ENCODE data around the gene MRPS22.

The MRPS22 gene

GRCh38 chr3:139317660-139318430 lies 26.0 kb upstream of the MRPS22 start:
- DNase-seq (ENCODE audit: low read depth, low spot score) = no peak
- no peaks in the 10 kb centered on the region for H3K36me3 ChIP-seq (ENCODE audit: insufficient read depth, low read length)
- H3K27ac ChIP-seq = no peak overlapping the region
- no peak overlapping the region for H3K9ac ChIP-seq (ENCODE audit: insufficient read length)
- TF ChIP-seq FOXP2 (optimal IDR thresholded peaks at IDR 0.05; ENCODE audit: control extremely low read depth, extremely low read length, insufficient read depth) (no peak), POLR2AphosphoS5 (IDR thresholded peaks at IDR 0.05; ENCODE audit: borderline replicate concordance, low read depth, low read length) (no peak), EZH2 (IDR thresholded peaks at IDR 0.05) (no peak)
- H3K4me3 ChIP-seq = no peak overlapping the region
- no peaks in the 10 kb centered on the region for H3K9me3 ChIP-seq (ENCODE audit: low read depth, low read length)

- Histone ChIP-seq H3K27ac (no peak overlapping the region), H3K36me3 (ENCODE audit: insufficient read depth, low read length) (no peaks in the 10 kb centered on the region), H3K9ac (ENCODE audit: insufficient read length) (no peak overlapping the region), H3K4me3 (no peak overlapping the region), H3K9me3 (ENCODE audit: low read depth, low read length) (no peaks in the 10 kb centered on the region)
- TF ChIP-seq FOXP2 (optimal IDR thresholded peaks at IDR 0.05; ENCODE audit: control extremely low read depth, extremely low read length, insufficient read depth) (no peak), EZH2 (IDR thresholded peaks at IDR 0.05) (no peak), POLR2AphosphoS5 (IDR thresholded peaks at IDR 0.05; ENCODE audit: borderline replicate concordance, low read depth, low read length) (no peak)
- DNase-seq (ENCODE audit: low read depth, low spot score) = no peak
Observed at GRCh38 chr3:139318431-139318816, 25.4 kb upstream of the MRPS22 start.

GRCh38 chr3:139318826-139319225 lies 25.0 kb upstream of the MRPS22 start:
- no peak overlapping the region for H3K27ac ChIP-seq
- H3K9ac ChIP-seq (ENCODE audit: insufficient read length) = no peak overlapping the region
- DNase-seq (ENCODE audit: low read depth, low spot score) = no peak
- H3K36me3 ChIP-seq (ENCODE audit: insufficient read depth, low read length) = no peaks in the 10 kb centered on the region
- no peaks in the 10 kb centered on the region for H3K9me3 ChIP-seq (ENCODE audit: low read depth, low read length)
- TF ChIP-seq FOXP2 (optimal IDR thresholded peaks at IDR 0.05; ENCODE audit: control extremely low read depth, extremely low read length, insufficient read depth) = no peak
- TF ChIP-seq POLR2AphosphoS5 (IDR thresholded peaks at IDR 0.05; ENCODE audit: borderline replicate concordance, low read depth, low read length) = no peak
- TF ChIP-seq EZH2 (IDR thresholded peaks at IDR 0.05) = no peak
- no peak overlapping the region for H3K4me3 ChIP-seq

GRCh38 chr3:139319428-139320402 lies 24.1 kb upstream of the MRPS22 start:
- no peak for TF ChIP-seq EZH2 (IDR thresholded peaks at IDR 0.05)
- H3K36me3 ChIP-seq (ENCODE audit: insufficient read depth, low read length) = no peaks in the 10 kb centered on the region
- DNase-seq (ENCODE audit: low read depth, low spot score) = no peak
- H3K4me3 ChIP-seq = no peak overlapping the region
- no peak overlapping the region for H3K9ac ChIP-seq (ENCODE audit: insufficient read length)
- H3K9me3 ChIP-seq (ENCODE audit: low read depth, low read length) = no peaks in the 10 kb centered on the region
- H3K27ac ChIP-seq = no peak overlapping the region

- TF ChIP-seq EZH2 (IDR thresholded peaks at IDR 0.05) (no peak), POLR2AphosphoS5 (IDR thresholded peaks at IDR 0.05; ENCODE audit: borderline replicate concordance, low read depth, low read length) (no peak), FOXP2 (optimal IDR thresholded peaks at IDR 0.05; ENCODE audit: control extremely low read depth, extremely low read length, insufficient read depth) (no peak)
- no peaks in the 10 kb centered on the region for H3K9me3 ChIP-seq (ENCODE audit: low read depth, low read length)
- no peak for DNase-seq (ENCODE audit: low read depth, low spot score)
- no peak overlapping the region for H3K4me3 ChIP-seq
- no peaks in the 10 kb centered on the region for H3K36me3 ChIP-seq (ENCODE audit: insufficient read depth, low read length)
- H3K9ac ChIP-seq (ENCODE audit: insufficient read length) = no peak overlapping the region
- H3K27ac ChIP-seq = no peak overlapping the region
Observed at GRCh38 chr3:139320551-139321309, 23.1 kb upstream of the MRPS22 start.

GRCh38 chr3:139322346-139322745 lies 21.5 kb upstream of the MRPS22 start:
- no peaks in the 10 kb centered on the region for H3K9me3 ChIP-seq (ENCODE audit: low read depth, low read length)
- H3K9ac ChIP-seq (ENCODE audit: insufficient read length) = no peak overlapping the region
- DNase-seq (ENCODE audit: low read depth, low spot score) = no peak
- H3K27ac ChIP-seq = no peak overlapping the region
- no peak overlapping the region for H3K4me3 ChIP-seq
- no peaks in the 10 kb centered on the region for H3K36me3 ChIP-seq (ENCODE audit: insufficient read depth, low read length)
- TF ChIP-seq EZH2 (IDR thresholded peaks at IDR 0.05) (no peak), POLR2AphosphoS5 (IDR thresholded peaks at IDR 0.05; ENCODE audit: borderline replicate concordance, low read depth, low read length) (no peak), FOXP2 (optimal IDR thresholded peaks at IDR 0.05; ENCODE audit: control extremely low read depth, extremely low read length, insufficient read depth) (no peak)

GRCh38 chr3:139323146-139323545 lies 20.7 kb upstream of the MRPS22 start:
- H3K9ac ChIP-seq (ENCODE audit: insufficient read length) = no peak overlapping the region
- no peaks in the 10 kb centered on the region for H3K9me3 ChIP-seq (ENCODE audit: low read depth, low read length)
- no peak for TF ChIP-seq EZH2 (IDR thresholded peaks at IDR 0.05)
- no peak for TF ChIP-seq POLR2AphosphoS5 (IDR thresholded peaks at IDR 0.05; ENCODE audit: borderline replicate concordance, low read depth, low read length)
- TF ChIP-seq FOXP2 (optimal IDR thresholded peaks at IDR 0.05; ENCODE audit: control extremely low read depth, extremely low read length, insufficient read depth) = no peak
- DNase-seq (ENCODE audit: low read depth, low spot score) = no peak
- no peaks in the 10 kb centered on the region for H3K36me3 ChIP-seq (ENCODE audit: insufficient read depth, low read length)
- no peak overlapping the region for H3K4me3 ChIP-seq
- no peak overlapping the region for H3K27ac ChIP-seq

GRCh38 chr3:139324456-139324855 lies 19.4 kb upstream of the MRPS22 start:
- TF ChIP-seq EZH2 (IDR thresholded peaks at IDR 0.05) (no peak), FOXP2 (optimal IDR thresholded peaks at IDR 0.05; ENCODE audit: control extremely low read depth, extremely low read length, insufficient read depth) (no peak), POLR2AphosphoS5 (IDR thresholded peaks at IDR 0.05; ENCODE audit: borderline replicate concordance, low read depth, low read length) (no peak)
- H3K36me3 ChIP-seq (ENCODE audit: insufficient read depth, low read length) = no peaks in the 10 kb centered on the region
- no peak overlapping the region for H3K27ac ChIP-seq
- H3K4me3 ChIP-seq = no peak overlapping the region
- no peaks in the 10 kb centered on the region for H3K9me3 ChIP-seq (ENCODE audit: low read depth, low read length)
- H3K9ac ChIP-seq (ENCODE audit: insufficient read length) = no peak overlapping the region
- no peak for DNase-seq (ENCODE audit: low read depth, low spot score)
